HEK293T (cell line): ENCODE results near the gene CDT1.

Experiments used
- ARNT ChIP-seq: fragments of 450-650 bp; IDR thresholded peaks from 2 replicates; pipeline ENCODE4 v1.6.1; 2017; ENCODE audit warnings: mild to moderate bottlenecking
- BHLHE40 ChIP-seq: fragments of 450-650 bp; IDR thresholded peaks from 2 replicates; pipeline ENCODE4 v1.6.1; 2016; ENCODE audit warnings: mild to moderate bottlenecking, moderate library complexity, borderline replicate concordance
- FOXA1 ChIP-seq: fragments of 450-650 bp; IDR thresholded peaks from 2 replicates; pipeline ENCODE4 v1.6.1; 2016; ENCODE audit warnings: mild to moderate bottlenecking
- FOXK2 ChIP-seq: fragments of 450-650 bp; IDR thresholded peaks from 2 replicates; pipeline ENCODE4 v1.6.1; 2016; ENCODE audit warnings: mild to moderate bottlenecking
- HDGF ChIP-seq: fragments of 450-650 bp; IDR thresholded peaks from 2 replicates; pipeline ENCODE4 v1.6.1; 2017; ENCODE audit warnings: antibody characterized with exemption, borderline replicate concordance
- NFRKB ChIP-seq: fragments of 450-650 bp; IDR thresholded peaks from 2 replicates; pipeline ENCODE4 v1.6.1; 2016; ENCODE audit warnings: mild to moderate bottlenecking, moderate library complexity
- SP1 ChIP-seq: fragments of 450-650 bp; IDR thresholded peaks from 2 replicates; pipeline ENCODE4 v1.6.1; 2017
- ZNF384 ChIP-seq: fragments of 450-650 bp; IDR thresholded peaks from 2 replicates; pipeline ENCODE4 v1.6.1; 2016

DNA sequence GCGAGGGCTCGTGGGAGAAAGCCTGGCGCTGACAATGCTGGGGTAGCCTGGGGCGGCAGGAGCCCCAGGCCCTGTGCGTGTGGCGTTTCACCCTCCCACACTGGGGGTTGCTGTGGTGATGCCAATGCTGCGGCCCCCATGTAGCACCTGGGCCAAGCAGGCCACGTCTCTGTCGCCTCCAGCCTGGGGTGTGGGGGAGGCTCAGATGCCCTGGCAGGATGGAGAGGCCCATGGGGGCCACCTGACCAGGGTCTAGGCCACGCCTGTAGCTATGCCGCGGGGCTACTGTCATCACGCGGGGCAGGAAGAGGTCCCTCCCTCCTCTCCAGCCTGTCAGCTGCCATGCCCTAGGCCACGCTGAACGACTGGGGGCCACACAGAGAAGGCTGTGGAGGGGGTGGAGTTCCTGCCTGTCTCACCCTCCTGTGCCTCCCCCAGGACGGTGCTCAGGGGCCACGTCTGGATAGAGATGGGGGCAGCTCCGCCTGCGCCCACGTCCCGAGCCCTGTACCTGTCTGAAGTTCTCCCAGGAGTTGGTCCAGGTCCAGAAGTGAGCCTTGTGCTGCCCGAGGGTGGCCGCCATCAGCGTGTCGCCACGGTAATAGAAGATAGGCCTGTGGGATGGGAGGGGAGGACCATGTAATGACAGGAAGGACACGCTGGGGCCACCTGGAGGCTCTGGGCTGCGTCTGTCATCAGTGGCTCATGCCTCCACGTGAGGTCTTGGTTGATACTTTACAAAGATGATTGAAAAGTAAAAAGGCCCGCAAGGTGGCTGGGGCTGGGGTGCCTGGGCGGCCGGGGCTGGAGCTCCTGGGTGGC lies 20.9 kb downstream of the CDT1 start:
- TF ChIP-seq HDGF: no peak
- no peak for TF ChIP-seq SP1
- TF ChIP-seq ARNT: no peak
- no peak for TF ChIP-seq ZNF384
- no peak for TF ChIP-seq BHLHE40
- TF ChIP-seq FOXK2: no peak
- TF ChIP-seq NFRKB: no peak
- TF ChIP-seq FOXA1: no peak
